Tibial nerve (tissue), 4 donors: ENCODE data around the gene PALB2. TPM values are rescaled to one million over a fixed set of nuclear protein-coding genes. Genes with fewer than 3 reads are reported as not detected.

Experiments
- DNase-seq, 2 donors: peaks; one replicate each; pipeline ENCODE4 v3.0.0-alpha.2; 2019; ENCODE audit warnings: low spot score in 2 of 2
- H3K27ac ChIP-seq, 4 donors: fragments of 200-600 bp; sonication (generic) in 3 of 4; one replicate each; pipeline ENCODE4 v1.5.1; 2017 to 2019; ENCODE audit warnings: mild to moderate bottlenecking in 1 of 4
- H3K27me3 ChIP-seq, 2 donors: fragments of 200-600 bp; sonication (generic) in 1 of 2; one replicate each; pipeline versions ENCODE4 v1.5.1 to v1.6.0; 2017 to 2019
- H3K36me3 ChIP-seq, 3 donors: fragments of 200-600 bp; sonication (generic); one replicate each; pipeline ENCODE4 v1.5.1; 2018 to 2019
- H3K4me1 ChIP-seq, 4 donors: fragments of 200-600 bp; sonication (generic) in 3 of 4; one replicate each; pipeline ENCODE4 v1.5.1; 2017 to 2019
- H3K4me3 ChIP-seq, 4 donors: fragments of 200-600 bp; sonication (generic) in 3 of 4; one replicate each; pipeline ENCODE4 v1.5.1; 2017 to 2019; ENCODE audit warnings: mild to moderate bottlenecking in 1 of 4, moderate library complexity in 1 of 4
- H3K9me3 ChIP-seq, 4 donors: fragments of 200-600 bp; sonication (generic) in 3 of 4; one replicate each; pipeline ENCODE4 v1.5.1; 2017 to 2019
- EP300 ChIP-seq, 2 donors: sonication (generic); formaldehyde crosslinking; IDR thresholded peaks; one replicate each; pipeline ENCODE4 v1.6.1; 2017; ENCODE audit warnings: antibody characterized with exemption in 2 of 2, mild to moderate bottlenecking in 1 of 2
- POLR2A ChIP-seq, 2 donors: fragments of 450-650 bp; IDR thresholded peaks; one replicate each; pipeline ENCODE4 v1.6.1; 2017; ENCODE audit warnings: antibody characterized with exemption in 2 of 2, mild to moderate bottlenecking in 2 of 2, moderate library complexity in 2 of 2
- WGBS, 2 donors: methylation state at CpG; one replicate each; pipeline ENCODE4 v1.1.5; 2018; 5-methylcytosine and 5-hydroxymethylcytosine counted together
- total RNA-seq, 4 donors: library from RNA; depleted of rRNA; stranded (reverse); fragments of >200 nt; gene quantifications; one replicate each; pipeline ENCODE4 v1.1.0, GENCODE V29; 2016
- TF ChIP-seq, protein P1 (sequence below), 5 experiments: fragments of 200-600 bp in 3 of 5; fragments of 450-650 bp in 2 of 5; sonication (generic) in 3 of 5; IDR thresholded peaks; one replicate each; pipeline ENCODE4 v1.5.1; 2016 to 2019; ENCODE audit warnings: antibody characterized with exemption in 5 of 5, mild to moderate bottlenecking in 3 of 5, moderate library complexity in 2 of 5

PALB2 gene
- total RNA-seq, 4 donors from 2014 or later = 9.6 to 19.0 (median 10.7) TPM

DNA sequence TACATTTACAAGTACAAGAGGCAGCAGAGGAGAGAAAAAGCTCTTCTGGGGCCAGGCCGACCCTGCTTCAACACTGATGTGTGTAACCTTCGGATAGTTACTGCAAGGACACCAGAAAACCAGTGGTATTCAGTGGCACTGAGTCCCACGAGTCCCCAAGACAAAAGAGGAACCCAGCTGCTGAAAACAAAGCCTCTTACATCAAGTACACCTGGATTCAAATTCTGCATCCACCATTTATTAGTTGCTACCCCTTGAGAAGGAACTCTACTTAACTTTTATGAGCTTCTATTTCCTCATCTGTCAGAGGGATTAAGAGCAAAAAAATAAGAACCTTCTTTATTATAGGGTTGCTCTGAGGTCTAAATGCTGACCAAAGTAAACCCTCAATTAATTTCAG, 86.6 kb downstream of the PALB2 start:
- Histone ChIP-seq H3K4me3 (no peak overlapping the region), H3K36me3 (peaks cover 0 to 40% (median 7%) of the 10 kb centered on the region in 3 donors), H3K4me1 (peaks cover 0 to 26% (median 17%) of the 10 kb centered on the region in 4 donors), H3K27me3 (no peaks in the 10 kb centered on the region), H3K27ac (no peak overlapping the region), H3K9me3 (no peaks in the 10 kb centered on the region)
- WGBS, 2 donors = 84 to 89% methylated on average over 3 of the region's 3 CpGs
- TF ChIP-seq POLR2A (IDR thresholded peaks at IDR 0.05) (no peak), EP300 (IDR thresholded peaks at IDR 0.05) (no peak)
- TF ChIP-seq, protein P1, sequence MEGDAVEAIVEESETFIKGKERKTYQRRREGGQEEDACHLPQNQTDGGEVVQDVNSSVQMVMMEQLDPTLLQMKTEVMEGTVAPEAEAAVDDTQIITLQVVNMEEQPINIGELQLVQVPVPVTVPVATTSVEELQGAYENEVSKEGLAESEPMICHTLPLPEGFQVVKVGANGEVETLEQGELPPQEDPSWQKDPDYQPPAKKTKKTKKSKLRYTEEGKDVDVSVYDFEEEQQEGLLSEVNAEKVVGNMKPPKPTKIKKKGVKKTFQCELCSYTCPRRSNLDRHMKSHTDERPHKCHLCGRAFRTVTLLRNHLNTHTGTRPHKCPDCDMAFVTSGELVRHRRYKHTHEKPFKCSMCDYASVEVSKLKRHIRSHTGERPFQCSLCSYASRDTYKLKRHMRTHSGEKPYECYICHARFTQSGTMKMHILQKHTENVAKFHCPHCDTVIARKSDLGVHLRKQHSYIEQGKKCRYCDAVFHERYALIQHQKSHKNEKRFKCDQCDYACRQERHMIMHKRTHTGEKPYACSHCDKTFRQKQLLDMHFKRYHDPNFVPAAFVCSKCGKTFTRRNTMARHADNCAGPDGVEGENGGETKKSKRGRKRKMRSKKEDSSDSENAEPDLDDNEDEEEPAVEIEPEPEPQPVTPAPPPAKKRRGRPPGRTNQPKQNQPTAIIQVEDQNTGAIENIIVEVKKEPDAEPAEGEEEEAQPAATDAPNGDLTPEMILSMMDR (IDR thresholded peaks at IDR 0.05) = no peak
- DNase-seq = no peak

Other genes with a start within 250 kb of the PALB2 start
- 10 to 100 TPM; 21.6 to 35.7 (median 24.8) TPM for gene COG7, start 188.1 kb downstream of the PALB2 start, total RNA-seq
- 10 to 100 TPM; 29.9 to 40.6 (median 36.8) TPM for gene GGA2, start 130.8 kb downstream of the PALB2 start, total RNA-seq
- 10 to 100 TPM; 42.2 to 70.7 (median 57.1) TPM for gene EARS2, start 84.0 kb downstream of the PALB2 start, total RNA-seq
- gene UBFD1, start 83.6 kb downstream of the PALB2 start, total RNA-seq = 100 to 1,000 TPM in 1 of 4 donors, 10 to 100 TPM in 3; 70.5 to 110 (median 76.5) TPM
- 10 to 100 TPM; 43.7 to 87.8 (median 67.1) TPM for gene NDUFAB1, start 45.0 kb downstream of the PALB2 start, total RNA-seq
- 10 to 100 TPM; 23.1 to 28.8 (median 27.3) TPM for gene DCTN5, start 156 bp upstream of the PALB2 start, total RNA-seq
- gene PLK1, start 37.6 kb upstream of the PALB2 start, total RNA-seq = 1 to 10 TPM in 3 of 4 donors, under 1 TPM in 1; 0.59 to 9.6 (median 2.1) TPM
- gene ERN2, start 71.9 kb upstream of the PALB2 start, total RNA-seq = not detected
- gene CHP2, start 113.7 kb upstream of the PALB2 start, total RNA-seq = 10 to 100 TPM in 2 of 4 donors, 1 to 10 TPM in 2; 1.8 to 15.5 (median 7.5) TPM
- 1 to 10 TPM; 2.7 to 6.9 (median 4.3) TPM for gene PRKCB, start 194.7 kb upstream of the PALB2 start, total RNA-seq